Stomach (tissue), 4 donors: ENCODE measurements around the gene SLC17A5.

Experiments used
- CTCF ChIP-seq, 7 experiments: fragments of 450-650 bp in 4 of 7; fragments of 200-600 bp in 3 of 7; sonication (generic) in 3 of 7; IDR thresholded peaks; one replicate each; pipeline ENCODE4 v1.5.1; 2016 to 2019; ENCODE audit warnings: antibody characterized with exemption in 7 of 7, control low read depth in 2 of 7, mild to moderate bottlenecking in 1 of 7
- POLR2A ChIP-seq, 4 donors: fragments of 450-650 bp; IDR thresholded peaks; one replicate each; pipeline ENCODE4 v1.6.1; 2016; ENCODE audit warnings: antibody characterized with exemption in 4 of 4, control low read depth in 2 of 4, mild to moderate bottlenecking in 1 of 4, moderate library complexity in 1 of 4
- POLR2AphosphoS5 ChIP-seq, 3 donors: sonication (generic); formaldehyde crosslinking; IDR thresholded peaks; one replicate each; pipeline ENCODE4 v1.6.1; 2016; ENCODE audit warnings: antibody characterized with exemption in 3 of 3

- TF ChIP-seq CTCF (IDR thresholded peaks at IDR 0.05), result no peak
- no peak for TF ChIP-seq POLR2A (IDR thresholded peaks at IDR 0.05)
- no peak for TF ChIP-seq POLR2AphosphoS5 (IDR thresholded peaks at IDR 0.05)
These were observed 34.6 kb upstream of the SLC17A5 start for GRCh38 chr6:73688351-73688750.
